Right lung (tissue), 5 donors: ENCODE results near the gene CLSTN2. TPM values are rescaled to one million over a fixed set of nuclear protein-coding genes. Genes with fewer than 3 reads are reported as not detected.

ENCODE experiments used
- DNase-seq, 2 donors: peaks; one replicate each; pipeline ENCODE4 v3.0.0-alpha.2; 2013
- polyA plus RNA-seq, 5 donors: library from polyadenylated mRNA; unstranded; fragments of 120-200 nt; gene quantifications; one replicate each; pipeline versions ENCODE4 v1.2.1 to v1.2.3, GENCODE V29; 2013; ENCODE audit warnings: inconsistent platforms in 1 of 5, low replicate concordance in 1 of 5; ENCODE audit not compliant: insufficient read length in 5 of 5, insufficient read depth in 1 of 5

Gene CLSTN2
- polyA plus RNA-seq, 5 donors = 0.37 to 0.93 (median 0.47) TPM

DNA sequence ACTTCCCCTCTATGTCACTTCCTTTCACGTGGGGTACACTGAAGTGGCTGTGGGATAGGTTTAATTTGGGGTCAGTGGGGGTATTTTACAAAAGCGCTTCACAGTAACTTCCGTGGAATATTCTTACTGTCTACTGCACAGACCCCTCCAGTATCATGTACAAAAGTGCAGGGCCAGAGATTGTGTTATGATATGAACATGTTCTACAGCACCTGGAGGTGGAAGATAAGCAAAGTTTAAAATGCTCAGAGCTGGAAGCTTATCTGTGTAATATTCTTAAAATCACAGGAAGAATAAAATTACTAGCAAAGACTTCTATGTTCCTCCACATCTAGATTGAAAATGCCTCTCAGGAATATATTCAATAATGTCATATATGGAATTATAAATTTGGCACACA lies 658.8 kb downstream of the CLSTN2 start:
- DNase-seq = no peak

DNA sequence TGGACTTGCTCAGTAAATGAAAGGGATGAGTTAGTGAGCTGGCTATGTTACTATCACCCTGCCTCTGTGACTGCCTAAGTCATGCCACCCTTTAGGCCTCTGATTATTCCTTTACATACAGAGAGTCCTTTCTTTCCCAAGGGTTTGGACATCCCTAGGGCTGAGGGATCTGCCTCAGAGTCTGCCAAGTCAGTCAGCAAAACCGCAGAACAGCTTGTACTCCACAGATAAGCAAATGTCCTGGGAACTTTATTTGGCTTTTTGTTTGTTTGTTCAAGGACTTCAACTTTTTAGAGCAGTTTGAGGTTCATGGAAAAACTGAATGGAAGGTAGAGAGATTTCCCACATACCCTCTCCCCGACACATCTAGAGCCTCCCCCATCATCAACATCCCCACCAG lies 660.3 kb downstream of the CLSTN2 start:
- no peak for DNase-seq

DNA sequence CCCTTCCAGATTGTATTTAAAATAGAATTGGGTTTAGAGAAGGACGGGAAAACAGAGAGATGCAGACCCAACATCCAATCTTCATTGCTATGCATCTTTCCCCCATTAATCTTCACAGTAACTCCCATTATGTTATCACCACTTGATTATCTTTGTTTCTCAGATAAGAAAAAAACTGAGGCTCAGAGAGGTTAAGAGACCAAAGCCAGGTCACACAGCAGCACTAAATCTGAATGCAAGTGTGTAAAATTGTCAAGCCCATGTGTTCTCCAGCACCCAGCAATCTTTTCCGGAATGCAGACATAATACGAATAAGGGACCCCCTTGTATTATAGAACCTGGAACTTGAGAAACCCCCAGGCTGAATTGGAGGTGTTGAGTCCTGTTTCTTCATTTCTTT lies 662.4 kb downstream of the CLSTN2 start:
- no peak for DNase-seq

DNA sequence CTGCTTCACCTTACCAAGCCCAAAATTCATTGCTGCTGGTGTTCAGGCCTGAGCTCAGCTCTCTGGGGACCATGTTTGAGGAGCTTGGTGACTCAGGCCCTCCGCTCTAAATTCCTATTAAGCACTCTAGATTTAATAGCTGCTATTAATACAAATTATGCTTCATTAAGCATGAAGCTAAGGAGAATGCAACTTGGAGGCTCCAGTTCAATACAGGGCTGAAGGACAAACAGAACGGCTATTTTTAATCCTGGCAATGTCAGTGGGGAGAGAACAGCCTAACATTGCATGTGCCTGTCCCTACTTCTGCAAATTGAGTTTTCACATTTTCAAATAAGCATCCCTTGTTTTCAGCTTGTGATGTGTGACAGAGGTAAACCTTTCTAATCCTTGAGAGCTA lies 662.8 kb downstream of the CLSTN2 start:
- DNase-seq = no peak

DNA sequence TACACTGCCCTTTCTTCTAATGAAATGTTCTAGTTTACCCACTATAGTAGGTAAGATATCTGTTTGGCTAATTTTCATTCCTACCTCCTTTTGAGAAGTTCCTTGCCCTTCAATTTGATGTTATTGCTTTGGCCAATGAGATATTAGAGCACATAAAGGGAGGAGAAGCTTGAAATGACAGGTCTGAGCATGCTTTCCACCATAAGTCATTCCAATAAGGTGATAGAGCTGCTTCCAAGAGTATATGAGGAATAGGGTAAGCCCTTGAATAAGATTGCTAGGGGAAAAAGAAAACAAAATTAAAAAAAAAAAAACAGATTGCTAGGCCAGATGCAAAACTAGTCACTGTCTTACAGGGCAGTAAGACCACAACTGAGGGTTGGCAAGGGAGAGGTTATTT lies 664.0 kb downstream of the CLSTN2 start:
- DNase-seq = no peak

DNA sequence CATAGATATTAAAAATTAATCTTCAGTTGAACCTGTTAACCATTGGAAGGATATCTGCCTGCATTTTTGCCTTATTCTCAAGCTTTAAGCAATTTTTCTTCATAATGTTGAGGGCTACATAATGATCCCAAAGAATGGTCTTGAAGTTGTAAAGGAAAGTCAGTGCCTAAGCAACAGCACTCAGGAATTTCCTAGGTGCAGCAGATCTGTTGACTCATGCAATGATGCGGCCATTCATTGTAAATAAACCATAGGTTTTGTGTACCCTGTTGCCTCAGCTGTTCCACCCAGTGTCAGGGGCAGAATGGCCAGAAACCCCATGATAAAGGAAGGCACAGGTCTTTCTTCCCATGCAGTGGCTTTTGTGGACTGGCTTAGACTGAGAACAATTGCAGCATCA lies 664.5 kb downstream of the CLSTN2 start:
- no peak for DNase-seq

DNA sequence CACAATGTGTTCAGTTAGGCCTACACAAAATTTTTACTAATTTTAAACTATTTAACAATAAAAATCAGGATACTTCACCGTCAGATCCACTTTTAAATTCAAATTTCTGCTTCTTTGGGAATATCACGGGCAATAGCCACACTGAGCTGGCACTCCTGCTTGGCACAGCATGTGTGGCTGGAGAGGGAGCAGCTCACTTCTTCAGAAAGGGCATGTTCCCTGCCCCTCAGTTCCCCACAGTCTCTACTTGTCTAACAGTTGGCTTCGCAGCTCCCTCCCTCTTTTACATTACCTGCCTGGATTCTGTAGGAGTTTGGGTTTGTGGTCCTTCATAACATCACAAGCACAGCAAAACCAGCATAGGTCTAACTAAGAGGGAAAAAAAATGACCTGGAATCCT lies 666.9 kb downstream of the CLSTN2 start:
- no peak for DNase-seq

DNA sequence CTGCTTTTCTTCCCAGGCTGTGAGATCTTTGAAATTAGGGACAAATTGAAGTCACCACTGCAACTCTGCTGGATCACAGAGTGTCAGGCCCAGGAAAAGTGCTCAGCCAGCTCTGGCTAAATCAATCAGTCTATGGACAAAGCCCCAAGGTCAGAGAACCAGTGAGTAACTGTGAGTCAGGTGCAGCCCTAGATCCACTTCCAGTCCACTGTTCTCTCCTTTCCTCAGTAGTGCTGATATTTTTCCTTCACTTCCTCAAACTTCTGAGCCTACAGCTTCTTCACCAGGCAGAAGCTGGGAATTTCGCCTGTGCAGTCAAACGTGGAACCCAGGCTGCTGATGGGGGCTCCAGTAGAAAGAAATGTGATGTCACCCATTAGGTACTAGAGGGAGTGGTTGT lies 667.8 kb downstream of the CLSTN2 start:
- DNase-seq = no peak

DNA sequence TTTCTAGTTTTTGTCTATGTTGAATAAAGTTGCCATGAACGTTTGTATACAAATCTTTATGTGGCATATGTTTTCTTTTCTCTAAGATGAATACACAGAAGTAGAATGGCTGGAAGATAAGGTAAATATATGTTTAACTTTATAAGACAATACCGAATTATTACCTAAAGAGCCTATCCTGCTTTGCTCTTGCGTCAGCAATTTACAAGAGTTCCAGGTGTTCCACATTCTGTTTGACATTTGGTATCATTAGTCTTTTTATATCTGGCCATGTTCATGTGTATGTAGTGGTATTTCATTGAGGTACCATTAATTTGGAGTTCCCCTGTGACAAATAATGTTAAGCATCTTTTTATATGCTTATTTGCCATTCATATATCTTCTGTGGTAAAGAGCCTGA lies 668.8 kb downstream of the CLSTN2 start:
- no peak for DNase-seq

DNA sequence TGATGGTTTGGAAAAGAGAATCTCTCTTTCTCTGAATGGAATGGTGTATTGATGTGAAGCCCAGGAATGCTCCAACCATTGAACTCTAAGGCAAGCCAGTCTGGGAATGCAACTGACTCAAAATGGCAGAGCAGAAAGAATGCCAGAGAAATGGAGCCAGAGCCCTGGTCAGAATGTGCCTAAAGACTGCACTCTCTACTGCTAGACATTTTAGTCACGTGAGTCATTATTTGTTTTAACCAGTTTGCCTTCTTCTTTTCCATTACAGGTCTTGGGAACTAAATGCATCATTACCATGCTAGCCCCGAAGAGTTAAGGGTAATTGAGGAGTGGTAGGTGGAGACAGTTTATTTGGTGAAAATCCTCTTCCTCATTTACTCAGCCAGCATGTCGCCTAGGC lies 675.6 kb downstream of the CLSTN2 start:
- DNase-seq = no peak

DNA sequence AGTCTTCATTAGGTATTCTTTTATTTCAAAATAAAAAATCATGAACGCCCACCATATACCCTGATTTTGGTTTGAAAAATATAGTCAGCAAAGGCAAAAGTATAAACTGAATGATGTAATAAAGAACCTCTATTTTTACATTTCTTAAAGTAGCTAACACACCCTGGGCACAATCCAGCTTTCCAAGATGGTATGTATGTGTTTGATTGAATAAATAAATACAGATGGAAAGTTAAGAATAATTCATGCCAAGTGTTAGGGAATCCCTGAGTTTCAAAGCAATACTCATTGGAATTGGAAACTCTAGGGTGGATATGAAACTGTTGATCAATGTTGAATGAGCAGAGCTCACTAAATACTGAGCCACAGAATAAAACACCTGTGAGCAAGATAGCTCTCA lies 679.0 kb downstream of the CLSTN2 start:
- DNase-seq = no peak

DNA sequence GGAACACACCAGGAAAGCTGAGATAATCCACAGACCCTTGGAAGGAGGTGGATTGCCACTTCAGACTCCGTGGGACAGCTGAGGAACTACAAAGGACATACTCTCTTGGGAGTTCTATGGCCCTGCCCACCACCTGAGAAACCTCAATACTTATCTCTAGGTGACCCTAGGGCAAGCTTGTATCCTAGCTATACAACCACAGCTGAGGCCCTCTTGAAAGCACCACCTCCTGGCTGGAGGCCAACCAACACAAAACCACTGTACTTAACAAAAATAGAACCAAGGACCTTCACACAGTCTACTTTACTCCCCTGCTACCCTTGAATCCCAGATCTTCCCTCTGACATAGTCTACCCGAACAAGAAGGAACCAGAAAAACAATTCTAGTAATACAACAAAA lies 682.1 kb downstream of the CLSTN2 start:
- DNase-seq = no peak

DNA sequence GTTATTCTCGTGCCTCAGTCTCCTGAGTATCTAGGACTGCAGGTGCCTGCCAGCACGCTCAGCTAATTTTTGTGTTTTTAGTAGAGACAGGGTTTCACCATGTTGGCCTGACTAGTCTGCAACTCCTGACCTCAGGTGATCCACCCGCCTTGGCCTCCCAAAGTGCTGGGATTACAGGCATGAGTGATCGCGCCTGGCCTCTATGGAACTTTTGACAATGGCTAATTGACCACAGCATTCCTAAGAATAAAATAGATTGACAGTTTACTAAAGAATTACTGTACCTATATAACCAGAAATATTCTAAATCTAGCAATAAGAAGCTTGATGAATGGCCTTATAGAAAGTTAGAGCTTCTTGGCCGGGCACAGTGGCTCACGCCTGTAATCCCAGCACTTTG lies 691.9 kb downstream of the CLSTN2 start:
- no peak for DNase-seq
